Iris pigment epithelial cell (primary cell): Measurements from ENCODE around the gene FGF22.

Source experiments
- DNase-seq: peaks from one replicate; pipeline ENCODE4 v3.0.0-alpha.2; 2011; ENCODE audit warnings: low read depth

The FGF22 gene

GRCh38 chr19:680287-681028 lies 40.8 kb downstream of the FGF22 start:
- DNase-seq: peak; percentile 98

GRCh38 chr19:681029-682019 lies 41.6 kb downstream of the FGF22 start:
- no peak for DNase-seq

- DNase-seq: no peak
Observed at GRCh38 chr19:682678-683320, 43.1 kb downstream of the FGF22 start.

GRCh38 chr19:685454-685931 lies 45.8 kb downstream of the FGF22 start:
- no peak for DNase-seq

GRCh38 chr19:686589-687297 lies 47.1 kb downstream of the FGF22 start:
- DNase-seq: no peak

- DNase-seq: no peak
Observed at GRCh38 chr19:687569-688166, 48.0 kb downstream of the FGF22 start.

- no peak for DNase-seq
Observed at GRCh38 chr19:688214-688613, 48.5 kb downstream of the FGF22 start.

- no peak for DNase-seq
Observed at GRCh38 chr19:688992-689391, 49.3 kb downstream of the FGF22 start.

GRCh38 chr19:690203-690602 lies 50.5 kb downstream of the FGF22 start:
- no peak for DNase-seq
